ENCODE measurements around the gene KRR1. TPM values are rescaled to one million over a fixed set of nuclear protein-coding genes. Genes with fewer than 3 reads are reported as not detected.

The KRR1 gene
- total and polyA plus RNA-seq, 2 of the 13 experiments (the other 11 are each of a cell fraction or from before 2014, with no cell fraction given), result 19.3 to 103 TPM

- TF ChIP-seq ZNF407 (CRISPR knock-in tag; IDR thresholded peaks at IDR 0.05; ENCODE audit: not compliant biosample characterization), result peak; percentile 71
- no peak for TF ChIP-seq ZNF660 (CRISPR knock-in tag; IDR thresholded peaks at IDR 0.05; ENCODE audit: borderline replicate concordance, low read depth)
- no peak for TF ChIP-seq NRL (CRISPR knock-in tag; IDR thresholded peaks at IDR 0.05; ENCODE audit: borderline replicate concordance)
- peak; percentile 89 for TF ChIP-seq ZNF878 (CRISPR knock-in tag; IDR thresholded peaks at IDR 0.05)
- peak; percentile 75; the same call in 1 of the 2 replicates for TF ChIP-seq SPEN (CRISPR knock-in tag; IDR thresholded peaks at IDR 0.05; ENCODE audit: low read depth)
- 0 out of 2 replicates have a peak, but pooled peaks have one; percentile 15 for TF ChIP-seq ZNF777 (CRISPR knock-in tag; IDR thresholded peaks at IDR 0.05)
- TF ChIP-seq SKI (IDR thresholded peaks at IDR 0.05; ENCODE audit: partially characterized antibody), result peak; percentile 13
- no peak for TF ChIP-seq ZNF770 (CRISPR knock-in tag; IDR thresholded peaks at IDR 0.05)
- TF ChIP-seq ZFY (CRISPR knock-in tag; IDR thresholded peaks at IDR 0.05), result peak; percentile 91
- TF ChIP-seq ZNF609 (CRISPR knock-in tag; IDR thresholded peaks at IDR 0.05; ENCODE audit: borderline replicate concordance), result no peak
- TF ChIP-seq ZNF430 (CRISPR knock-in tag; IDR thresholded peaks at IDR 0.05), result peak; percentile 94
- no peak for TF ChIP-seq TCF7L2 (IDR thresholded peaks at IDR 0.05; ENCODE audit: low read depth, low read length)
Observed at GRCh38 chr12:75511116-75512048, at the start of gene KRR1 (continued).
